Epithelial cell of proximal tubule (primary cell): Measurements from ENCODE around the gene MSH5. TPM values are rescaled to one million over a fixed set of nuclear protein-coding genes. Genes with fewer than 3 reads are reported as not detected.

ENCODE experiments used
- DNase-seq: peaks from one replicate; pipeline ENCODE4 v3.0.0-alpha.2; 2011; ENCODE audit warnings: low read depth
- H3K4me3 ChIP-seq: 2 replicates; pipeline ENCODE4 v1.5.1; 2011; ENCODE audit warnings: low read depth, mild to moderate bottlenecking, low read length
- total RNA-seq: library from RNA; depleted of rRNA; stranded (reverse); fragments of >200 nt; gene quantifications from 2 replicates; pipeline ENCODE4 v1.2.3, GENCODE V29; 2015
- TF ChIP-seq, protein P1 (sequence below): conservative IDR thresholded peaks from 2 replicates; pipeline ENCODE4 v1.5.1; 2012; ENCODE audit warnings: low read depth, mild to moderate bottlenecking, low read length

The MSH5 gene
- total RNA-seq, 1 donor from 2014 or later: 30.4 TPM

DNA sequence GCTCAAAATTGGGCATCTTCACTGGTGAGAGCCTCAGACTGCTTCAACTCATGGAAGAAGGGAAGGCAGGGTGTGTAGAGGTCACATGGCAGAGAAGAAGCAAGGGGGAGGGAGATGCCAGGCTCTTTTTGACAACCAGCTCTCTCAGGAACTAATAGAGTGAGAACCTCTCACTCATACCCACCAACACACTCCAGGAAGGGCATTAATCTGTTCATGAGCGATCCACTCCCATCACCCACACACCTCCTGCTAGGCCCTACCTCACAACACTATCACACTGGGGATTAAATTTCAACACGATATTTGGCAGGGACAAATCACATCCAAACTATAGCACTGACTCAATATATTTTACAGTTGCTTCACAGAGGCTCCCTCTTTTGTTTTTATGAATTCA lies 2.0 kb downstream of the MSH5 start:
- TF ChIP-seq, protein P1, sequence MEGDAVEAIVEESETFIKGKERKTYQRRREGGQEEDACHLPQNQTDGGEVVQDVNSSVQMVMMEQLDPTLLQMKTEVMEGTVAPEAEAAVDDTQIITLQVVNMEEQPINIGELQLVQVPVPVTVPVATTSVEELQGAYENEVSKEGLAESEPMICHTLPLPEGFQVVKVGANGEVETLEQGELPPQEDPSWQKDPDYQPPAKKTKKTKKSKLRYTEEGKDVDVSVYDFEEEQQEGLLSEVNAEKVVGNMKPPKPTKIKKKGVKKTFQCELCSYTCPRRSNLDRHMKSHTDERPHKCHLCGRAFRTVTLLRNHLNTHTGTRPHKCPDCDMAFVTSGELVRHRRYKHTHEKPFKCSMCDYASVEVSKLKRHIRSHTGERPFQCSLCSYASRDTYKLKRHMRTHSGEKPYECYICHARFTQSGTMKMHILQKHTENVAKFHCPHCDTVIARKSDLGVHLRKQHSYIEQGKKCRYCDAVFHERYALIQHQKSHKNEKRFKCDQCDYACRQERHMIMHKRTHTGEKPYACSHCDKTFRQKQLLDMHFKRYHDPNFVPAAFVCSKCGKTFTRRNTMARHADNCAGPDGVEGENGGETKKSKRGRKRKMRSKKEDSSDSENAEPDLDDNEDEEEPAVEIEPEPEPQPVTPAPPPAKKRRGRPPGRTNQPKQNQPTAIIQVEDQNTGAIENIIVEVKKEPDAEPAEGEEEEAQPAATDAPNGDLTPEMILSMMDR: no peak

DNA sequence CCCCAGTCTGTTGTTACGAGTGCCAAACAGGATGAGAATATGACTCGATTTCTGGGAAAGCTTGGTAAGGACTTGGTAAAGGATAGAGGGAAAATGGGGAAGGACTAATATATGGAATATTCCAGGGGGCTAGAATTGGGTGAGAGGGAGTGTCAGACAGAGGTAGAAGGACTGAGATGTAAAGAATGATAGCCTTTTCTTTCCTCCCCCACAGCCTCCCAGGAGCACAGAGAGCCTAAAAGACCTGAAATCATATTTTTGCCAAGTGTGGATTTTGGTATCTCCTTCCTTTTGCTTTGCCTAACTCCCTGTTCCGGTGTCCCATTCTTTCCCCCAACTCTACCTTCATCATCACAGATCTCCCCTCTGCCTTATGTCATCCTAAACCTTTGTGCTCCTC lies 3.1 kb downstream of the MSH5 start:
- DNase-seq: no peak
- H3K4me3 ChIP-seq: no peak overlapping the region
- TF ChIP-seq, protein P1: no peak

More for the DNA sequence above, 2.0 kb downstream of the MSH5 start:
- no peak overlapping the region for H3K4me3 ChIP-seq
- no peak for DNase-seq

DNA sequence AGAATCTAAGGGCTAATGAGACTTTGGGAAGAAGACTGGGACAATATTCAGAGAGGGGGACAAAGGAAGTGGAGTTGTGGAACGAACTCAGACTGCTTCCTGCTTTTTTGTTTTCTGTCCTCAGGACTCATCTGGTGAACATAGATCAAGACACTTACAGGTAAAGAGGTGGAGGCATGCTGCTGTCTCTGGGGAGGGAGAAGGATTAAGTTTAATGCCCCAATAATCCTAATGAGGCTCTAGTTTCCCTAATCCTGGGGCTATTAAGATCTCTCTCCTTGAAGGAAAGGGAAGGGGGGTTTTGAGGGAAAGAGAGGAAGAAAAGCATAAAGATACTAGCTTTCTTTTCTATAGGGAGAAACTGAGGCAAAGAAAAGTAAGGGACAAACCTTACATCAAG lies 4.6 kb downstream of the MSH5 start:
- TF ChIP-seq, protein P1: no peak
- no peak overlapping the region for H3K4me3 ChIP-seq
- DNase-seq: no peak

DNA sequence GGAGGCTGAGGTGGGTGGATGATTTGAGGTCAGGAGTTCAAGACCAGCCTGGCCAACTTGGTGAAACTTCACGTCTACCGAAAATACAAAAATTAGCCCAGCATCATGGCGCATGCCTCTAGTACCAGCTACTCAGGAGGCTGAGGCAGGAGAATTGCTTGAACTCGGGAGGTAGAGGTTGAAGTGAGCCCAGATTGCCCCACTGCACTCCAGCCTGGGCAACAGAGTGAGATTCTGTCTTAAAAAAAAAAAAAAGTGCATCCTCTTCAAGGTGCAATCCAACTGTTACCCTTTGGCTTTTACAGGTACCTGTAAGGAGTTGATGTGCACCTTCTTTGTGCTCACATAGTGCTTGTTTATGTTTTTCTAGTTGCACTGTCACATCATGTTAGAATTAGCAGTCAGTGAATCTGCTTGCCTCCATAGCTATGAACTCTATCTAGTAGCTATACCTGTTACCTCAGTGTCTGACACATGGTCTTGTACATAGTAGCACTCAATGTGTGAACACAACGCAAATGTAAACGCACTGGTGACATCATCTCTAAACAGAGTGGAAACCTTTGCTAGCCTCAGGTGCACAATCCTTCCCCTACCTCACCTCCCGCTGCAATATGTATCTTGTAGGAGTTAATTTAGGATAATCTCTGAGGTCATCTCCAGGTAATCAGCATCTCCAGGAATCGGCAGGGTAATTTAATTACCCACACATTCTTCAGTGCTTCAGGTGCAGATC lies 9.7 kb downstream of the MSH5 start:
- DNase-seq: no peak
- no peak overlapping the region for H3K4me3 ChIP-seq
- TF ChIP-seq, protein P1: no peak

DNA sequence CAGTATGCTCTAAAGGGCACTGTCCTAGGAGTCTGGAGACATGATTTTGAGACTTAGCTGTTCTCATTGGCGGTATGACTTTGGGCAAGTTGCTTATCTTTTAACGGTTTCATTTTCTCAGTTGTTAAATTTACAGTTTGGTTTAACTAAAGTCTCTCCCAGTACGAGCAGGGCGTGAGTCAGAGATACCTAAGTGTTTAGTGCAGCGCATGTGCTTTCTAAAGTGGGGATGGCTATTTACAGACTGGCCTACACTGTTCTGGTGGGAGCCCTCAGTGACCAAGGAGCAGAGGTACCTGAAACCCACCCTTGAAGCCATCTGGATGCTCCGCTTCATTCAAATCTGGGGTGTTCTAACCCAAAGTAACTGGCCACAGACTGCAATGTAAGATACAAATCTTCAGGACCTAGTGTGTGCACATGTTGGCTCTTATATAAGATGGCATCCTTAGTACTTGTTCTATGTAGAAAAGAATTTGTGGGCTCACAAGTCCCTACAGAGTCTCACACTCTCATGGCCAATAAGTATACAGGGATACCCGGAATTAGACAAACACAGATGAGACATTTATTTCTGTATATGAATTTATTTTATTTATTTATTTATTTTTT lies 10.7 kb downstream of the MSH5 start:
- TF ChIP-seq, protein P1: no peak
- no peak for DNase-seq
- H3K4me3 ChIP-seq: no peak overlapping the region

DNA sequence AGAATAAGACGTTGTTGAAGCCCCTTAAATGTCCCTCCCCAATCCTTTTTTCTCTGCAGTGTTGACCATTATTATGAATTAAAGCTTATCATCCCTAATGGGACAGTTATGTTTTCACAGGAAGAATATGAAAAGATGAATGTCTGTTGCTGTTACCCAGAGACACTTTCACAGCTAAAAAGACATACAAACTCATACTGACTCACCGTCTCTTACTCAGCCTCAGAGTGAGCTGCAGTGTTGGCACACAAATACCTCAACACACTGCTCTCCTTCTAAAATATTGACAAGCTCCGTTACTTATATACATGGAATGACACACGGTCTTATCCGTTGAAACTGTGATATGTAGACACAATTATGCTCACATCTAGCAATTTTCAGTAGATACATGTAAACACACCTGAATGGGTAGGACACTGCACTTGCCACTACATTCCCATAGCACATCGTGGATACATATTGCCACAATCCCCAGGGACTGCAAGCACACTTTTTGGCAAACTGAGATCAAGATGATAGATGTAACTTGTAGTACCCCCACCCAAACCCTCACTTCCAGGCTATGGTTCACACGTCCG lies 13.0 kb downstream of the MSH5 start:
- TF ChIP-seq, protein P1: no peak
- no peak overlapping the region for H3K4me3 ChIP-seq
- no peak for DNase-seq

DNA sequence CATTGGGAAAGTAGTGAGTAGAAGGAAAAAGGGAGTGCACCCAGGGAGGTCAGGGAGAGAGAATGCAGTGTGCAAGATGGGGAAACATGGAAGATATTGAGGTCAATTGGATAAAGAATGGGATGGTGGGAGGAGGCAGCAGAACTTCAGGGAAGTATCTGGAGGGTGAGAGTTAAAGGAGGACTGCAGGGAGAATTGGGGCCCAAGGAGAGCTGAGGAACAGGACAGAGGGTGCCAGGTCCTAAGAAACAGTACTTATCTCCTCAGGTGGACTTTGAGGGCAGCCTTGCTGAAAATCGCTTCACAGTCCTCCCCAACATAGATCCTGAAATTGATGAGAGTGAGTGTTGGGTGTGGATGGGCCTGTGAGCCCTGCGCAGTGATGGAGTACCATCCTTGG lies 18.5 kb downstream of the MSH5 start:
- TF ChIP-seq, protein P1: no peak
- DNase-seq: no peak
- no peak overlapping the region for H3K4me3 ChIP-seq
